SW 1271 (cell line): Measurements from ENCODE around the gene KDM7A.

Experiments
- DNase-seq, 2 experiments: peaks; one replicate each; lab custom pipeline; 2025; lab: John Stamatoyannopoulos, UW

KDM7A gene

DNA sequence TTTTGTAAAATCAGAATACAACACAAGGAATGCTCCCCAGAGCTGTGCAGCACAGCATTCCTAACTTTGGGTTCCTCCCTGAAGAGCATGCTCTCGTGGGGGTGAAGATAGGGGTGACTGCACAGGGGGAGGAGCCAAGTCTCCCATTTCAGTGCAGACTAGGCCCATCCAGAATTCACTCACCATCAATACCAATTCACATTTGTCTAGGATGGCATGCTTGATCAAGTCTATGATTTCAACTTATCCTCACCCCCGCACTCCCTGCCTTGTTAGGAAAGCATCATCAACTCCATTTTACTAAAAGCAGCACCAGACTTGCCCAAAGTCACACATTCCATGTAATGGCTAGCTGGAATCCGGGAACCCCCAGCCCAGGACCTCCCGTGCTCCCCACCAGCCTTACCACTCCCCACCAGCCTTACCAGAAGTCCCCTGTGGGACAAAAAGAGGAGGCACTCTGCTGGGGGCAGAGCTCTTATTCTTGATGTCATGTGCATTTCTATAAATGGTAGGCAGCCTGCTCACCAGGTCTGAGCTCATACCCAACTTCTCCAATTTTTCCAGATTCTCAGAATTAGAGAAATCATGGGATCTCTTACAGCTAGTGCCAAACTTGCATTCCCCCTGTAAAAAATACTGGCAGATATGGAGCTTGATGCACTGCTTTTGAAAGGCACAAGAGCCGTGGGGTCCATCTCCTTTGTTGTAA lies 120.2 kb downstream of the KDM7A start:
- DNase-seq: no peak

DNA sequence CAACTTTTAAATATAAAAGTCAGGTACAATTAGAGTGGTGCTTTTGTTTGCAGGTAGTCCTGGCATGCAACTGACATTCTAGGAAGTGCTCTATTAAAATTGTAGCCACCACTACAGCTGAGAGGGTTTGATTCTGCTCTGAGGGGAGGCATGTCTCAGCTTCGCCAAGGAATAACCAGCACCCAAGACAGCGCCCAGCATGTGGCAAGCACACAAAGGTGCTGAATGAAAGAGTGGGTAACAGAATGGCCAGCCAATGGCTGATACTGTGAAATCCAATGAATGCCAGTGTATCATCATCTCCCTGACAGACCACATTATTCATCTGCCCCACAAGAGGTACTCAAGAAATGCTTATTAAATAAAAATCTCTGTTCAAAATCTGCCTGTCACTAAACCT lies 121.0 kb downstream of the KDM7A start:
- no peak for DNase-seq

DNA sequence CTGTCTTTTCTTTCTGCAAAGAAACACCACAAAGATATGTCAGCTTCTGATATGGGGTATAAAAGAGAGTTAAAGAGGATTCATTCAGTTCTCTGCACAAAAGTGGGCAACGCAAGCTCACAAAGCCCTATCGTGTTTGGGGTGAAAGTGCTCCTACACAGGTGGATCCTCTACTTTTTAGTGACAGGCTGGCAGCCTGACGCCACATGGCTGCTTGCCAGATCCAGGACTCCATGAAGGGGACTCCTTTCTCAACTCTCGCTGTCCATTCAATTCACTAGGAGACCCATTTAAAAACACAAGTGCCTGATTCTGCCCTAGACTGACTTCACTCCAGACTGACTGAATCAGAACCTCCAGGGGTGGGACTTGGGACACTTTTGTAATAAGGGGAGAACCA lies 122.0 kb downstream of the KDM7A start:
- no peak for DNase-seq

DNA sequence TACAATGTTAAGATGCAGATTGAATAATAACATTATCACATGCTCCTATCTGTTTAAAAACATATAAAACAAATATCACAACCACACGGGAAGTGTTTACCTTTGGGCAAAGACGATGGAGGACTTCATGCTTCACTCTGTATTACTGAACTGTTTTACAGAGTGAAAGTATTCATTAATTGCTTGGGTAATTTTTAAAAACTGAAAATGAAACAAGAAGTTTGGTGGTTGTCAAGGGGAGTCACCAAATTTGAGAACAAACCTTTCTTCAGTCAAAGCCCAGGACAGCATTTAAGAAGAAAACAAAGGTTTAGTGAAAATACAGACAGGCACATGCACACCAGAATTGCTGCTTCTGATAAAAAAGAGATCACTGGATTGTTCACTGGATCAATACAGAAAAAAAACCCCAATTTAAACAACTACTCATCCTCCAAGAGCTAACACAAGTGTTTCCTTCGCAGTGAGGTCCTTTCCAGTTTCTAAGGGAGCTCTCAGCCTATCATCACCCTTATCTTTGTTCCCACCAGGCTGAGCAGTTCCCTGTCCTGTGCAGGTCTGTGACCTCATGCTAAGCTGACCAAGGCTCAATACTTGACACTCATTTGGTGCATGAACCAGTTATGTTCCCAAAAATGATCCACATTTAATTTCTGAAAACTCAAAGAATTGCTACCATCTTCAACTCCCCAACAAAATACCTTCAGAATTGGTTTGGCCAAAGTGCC lies 122.8 kb downstream of the KDM7A start:
- DNase-seq: no peak

DNA sequence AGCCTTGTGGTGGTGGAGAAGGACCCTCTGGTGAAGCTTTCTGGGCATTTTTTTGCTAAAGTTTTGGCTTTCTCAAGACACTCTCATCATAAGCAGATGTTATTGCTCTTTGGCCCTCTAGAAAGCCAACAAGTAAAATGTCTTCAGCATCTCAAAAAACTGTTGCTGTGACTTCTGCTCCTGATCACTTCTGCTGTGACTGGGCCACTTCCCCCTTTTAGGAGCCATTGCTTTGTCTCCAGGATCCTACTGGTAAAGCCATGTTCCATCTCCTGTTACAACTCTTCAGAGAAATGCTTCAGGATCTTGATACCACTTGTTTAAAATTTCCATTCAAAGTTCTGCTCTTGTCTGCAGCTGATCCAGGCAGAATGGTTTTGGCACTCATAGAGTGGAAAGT lies 125.0 kb downstream of the KDM7A start:
- DNase-seq: no peak

DNA sequence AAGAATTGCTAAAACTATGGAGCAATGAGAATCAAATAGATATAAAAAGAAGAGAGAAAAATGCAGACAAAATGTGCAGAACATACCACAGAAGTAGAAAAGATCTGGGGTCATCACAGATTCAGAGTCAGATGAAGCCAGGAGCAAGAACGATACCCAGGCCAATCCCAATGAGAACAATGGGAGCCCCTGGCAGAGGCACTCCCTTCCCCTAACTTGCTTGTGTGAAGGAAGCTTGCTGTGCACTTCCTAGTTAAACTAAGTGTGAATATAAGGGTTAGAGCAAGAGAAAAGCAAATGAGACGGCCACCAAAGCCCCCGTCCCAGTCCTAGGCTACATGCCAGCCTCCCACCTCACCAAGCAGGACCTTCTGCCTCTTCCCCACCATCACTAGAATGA lies 126.7 kb downstream of the KDM7A start:
- DNase-seq: no peak

DNA sequence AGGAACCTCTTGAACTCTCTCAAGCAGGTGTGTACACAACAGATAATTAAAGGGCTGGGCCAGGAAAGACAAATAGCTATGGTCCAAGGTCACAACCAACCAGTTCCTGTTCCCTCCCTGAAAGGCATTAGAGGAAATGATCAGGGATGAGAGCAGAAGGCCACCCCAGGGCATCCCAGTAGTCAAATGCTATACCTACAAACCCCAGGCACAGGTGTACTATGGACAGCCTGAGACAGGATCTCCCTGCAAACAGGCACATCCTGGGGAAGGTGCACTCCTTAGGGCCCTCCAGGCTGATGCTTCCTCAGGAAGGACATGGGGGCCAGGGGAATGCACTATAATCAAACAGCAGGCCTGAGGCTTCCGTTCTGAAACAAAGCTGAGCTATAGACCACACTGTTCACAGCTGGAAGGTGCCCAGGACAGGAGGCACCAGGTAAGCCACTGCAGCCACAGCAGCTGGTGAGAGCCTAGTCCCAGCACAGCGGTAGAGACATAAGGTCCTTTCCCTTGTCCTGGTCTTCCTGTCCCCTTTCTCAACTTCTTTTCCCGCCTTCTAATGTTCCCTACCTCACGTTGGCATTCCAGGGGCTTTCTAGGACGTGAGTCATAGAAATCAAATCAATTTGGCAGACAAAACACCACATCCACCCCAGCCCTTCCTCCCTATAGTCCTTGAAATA lies 127.3 kb downstream of the KDM7A start:
- no peak for DNase-seq

DNA sequence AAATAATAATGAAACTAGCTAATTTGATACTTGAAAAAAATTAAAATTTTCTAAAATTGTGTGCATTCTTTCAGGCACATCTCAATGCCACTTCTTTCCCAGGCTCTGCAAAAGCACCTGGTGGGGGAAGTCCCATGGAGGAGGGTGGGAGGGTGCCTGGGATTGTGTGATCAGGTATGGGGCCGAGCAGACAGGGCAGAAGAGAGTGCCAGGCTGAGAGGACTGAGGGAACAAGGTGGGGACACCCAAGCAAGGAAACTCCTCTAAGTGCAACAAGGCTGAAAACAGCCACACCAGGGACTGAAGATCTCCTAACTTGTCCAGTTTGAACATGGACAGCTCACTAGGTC lies 127.8 kb downstream of the KDM7A start:
- no peak for DNase-seq

DNA sequence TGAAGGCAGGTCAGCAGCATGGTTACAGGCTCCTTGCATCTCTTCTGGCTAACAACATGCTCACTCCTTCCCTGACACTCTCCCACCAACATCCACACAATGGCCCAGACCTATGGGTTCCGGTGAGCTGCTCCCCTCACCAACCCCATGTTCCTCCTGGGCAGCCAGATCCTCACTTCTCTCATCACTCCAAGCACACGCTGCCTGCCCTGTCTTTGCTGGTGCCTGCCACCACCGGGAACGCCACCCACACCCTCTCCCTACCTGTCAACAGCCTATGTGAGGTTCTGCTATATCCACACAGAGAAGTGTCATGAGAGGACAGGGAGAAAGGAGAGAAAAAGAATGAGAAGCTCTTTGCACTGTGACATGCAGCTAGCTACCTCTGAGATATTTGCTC lies 128.6 kb downstream of the KDM7A start:
- no peak for DNase-seq

DNA sequence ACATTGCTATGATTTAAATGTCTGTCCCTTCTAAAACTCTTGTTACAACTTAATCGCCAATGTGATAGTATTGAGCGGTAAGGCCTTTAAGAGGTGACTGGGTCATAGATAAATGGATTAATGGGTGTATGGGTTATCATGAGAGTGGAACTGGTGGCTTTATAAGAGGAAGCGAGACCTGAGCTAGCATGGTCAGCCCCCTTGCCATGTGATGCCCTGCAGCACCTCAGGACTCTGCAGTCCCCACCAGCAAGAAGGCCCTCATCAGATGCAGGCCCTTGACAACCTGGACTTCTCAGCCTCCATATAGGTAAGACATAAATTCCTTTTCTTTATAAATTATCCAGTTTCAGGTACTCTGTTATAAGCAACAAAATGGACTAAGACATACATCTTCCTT lies 129.6 kb downstream of the KDM7A start:
- DNase-seq: no peak

DNA sequence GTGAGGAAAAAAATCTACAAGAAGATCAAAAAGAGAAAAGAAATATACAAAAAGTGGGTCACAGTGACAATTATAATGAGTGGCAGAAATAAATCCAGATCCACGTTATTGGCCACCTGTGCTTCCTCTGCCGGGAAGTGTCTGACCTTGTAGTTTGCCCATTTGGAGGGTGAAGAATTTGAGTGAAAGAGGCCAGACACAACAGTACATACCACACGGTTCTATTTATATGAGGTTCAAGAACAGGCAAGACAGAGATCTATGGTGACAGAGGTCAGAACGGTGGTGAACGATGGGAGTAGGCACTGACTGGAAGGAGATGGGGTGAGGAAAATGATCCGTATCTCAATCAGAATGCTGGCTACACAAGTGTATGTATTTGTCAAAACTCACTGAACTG lies 131.1 kb downstream of the KDM7A start:
- no peak for DNase-seq

DNA sequence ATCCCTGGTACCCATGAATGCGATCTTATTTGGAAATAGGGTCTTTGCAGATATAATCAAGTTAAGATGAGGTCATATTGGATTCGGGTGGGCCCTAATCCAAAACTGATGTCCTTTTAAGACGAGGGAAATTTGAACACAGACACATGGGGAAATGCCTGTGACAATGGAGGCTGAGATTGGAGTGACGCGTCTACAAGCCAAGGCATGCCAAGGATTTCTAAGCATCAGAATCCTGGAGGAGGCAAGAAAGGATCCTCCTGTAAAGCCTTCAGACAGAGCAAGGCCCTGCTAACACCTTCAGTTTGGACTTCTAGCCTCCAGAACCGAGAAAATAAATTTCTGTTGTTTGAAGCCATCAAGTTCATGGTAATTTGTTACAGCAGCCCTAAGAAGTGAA lies 132.5 kb downstream of the KDM7A start:
- DNase-seq: no peak

DNA sequence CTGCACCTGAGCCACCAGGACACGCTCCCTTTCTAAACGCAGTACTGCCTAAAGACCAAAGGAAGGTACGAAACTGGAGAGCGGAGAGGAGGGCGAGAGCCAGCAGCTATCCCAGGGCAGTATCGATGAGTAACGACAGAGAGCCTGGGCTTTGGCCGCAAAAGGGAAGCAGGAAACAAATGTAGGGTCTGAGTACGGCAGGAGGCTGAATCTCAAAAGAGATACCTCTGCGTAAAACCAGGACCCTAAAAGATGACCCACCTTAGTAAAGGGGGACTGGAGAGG lies 134.5 kb downstream of the KDM7A start:
- no peak for DNase-seq

DNA sequence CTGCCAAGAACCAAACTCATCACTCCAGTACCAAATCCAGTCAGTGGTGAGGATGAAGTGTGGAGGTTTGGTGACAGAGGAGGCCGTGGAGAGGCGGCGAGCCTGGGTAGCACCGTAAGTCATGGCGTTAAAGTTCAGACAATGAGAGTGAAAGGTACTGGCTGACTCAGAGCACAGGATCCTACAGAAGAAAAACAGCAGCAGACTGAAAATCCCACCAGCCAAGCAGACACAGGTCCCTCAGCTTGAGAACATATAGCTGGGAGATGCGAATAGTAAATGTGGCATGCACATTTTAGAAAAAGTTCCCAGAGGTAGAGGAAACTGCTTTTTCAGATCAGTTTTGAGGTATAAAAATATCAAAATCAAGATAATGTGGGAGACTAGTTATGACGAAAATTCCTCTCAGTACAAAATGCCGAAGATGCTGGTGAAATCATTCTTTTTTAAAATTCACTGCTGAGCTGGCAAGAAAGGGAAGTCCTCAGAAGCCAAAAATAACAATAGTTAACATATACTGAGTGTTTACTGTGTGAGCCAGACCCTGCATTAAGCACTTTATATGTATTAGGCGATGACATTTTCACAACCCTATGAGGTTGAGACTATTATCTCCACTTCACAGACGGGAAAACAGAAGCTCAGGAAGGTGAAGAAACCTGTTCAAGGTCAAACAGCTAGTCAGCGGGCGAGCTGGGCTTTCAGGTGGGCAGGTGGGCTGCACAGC lies 135.0 kb downstream of the KDM7A start:
- no peak for DNase-seq

DNA sequence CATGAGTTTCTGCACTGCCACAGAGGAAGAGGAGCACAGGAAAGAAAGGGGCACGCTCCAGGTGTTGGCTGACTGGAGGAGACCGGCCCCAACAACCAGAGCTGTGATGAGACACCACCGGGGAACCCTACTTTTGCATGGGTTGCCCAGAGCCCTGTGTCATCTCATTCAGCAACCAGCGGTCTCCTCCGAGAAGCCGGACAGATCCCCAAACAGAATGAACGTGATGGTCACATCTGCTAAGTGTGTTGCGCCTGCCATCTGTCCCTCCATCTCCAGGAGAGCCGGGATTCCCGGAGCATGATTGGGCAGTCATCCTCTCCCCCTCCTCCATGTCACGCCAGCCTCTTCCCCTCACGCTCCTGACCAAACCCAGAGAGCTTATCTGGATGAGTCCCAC lies 136.9 kb downstream of the KDM7A start:
- DNase-seq: no peak

DNA sequence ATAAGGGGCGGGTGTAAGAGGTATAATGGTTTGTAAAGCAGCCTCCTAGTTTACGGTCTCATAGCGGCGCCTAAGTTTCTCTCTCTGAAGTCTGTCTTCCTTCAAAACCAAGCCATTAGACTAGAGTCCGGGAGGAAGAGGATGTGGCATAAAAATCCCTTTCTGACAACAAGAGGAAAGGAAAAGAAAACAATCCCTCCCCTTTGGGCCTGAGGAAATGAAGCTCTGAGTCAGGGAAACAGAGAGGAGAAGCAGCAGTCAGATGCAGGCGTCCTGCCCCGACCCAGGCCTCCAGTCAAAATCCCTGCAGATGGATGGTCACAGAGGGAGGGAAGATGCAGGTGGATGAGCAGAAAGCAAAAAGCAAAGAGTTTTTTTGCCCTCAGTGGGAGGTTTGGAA lies 137.7 kb downstream of the KDM7A start:
- no peak for DNase-seq

DNA sequence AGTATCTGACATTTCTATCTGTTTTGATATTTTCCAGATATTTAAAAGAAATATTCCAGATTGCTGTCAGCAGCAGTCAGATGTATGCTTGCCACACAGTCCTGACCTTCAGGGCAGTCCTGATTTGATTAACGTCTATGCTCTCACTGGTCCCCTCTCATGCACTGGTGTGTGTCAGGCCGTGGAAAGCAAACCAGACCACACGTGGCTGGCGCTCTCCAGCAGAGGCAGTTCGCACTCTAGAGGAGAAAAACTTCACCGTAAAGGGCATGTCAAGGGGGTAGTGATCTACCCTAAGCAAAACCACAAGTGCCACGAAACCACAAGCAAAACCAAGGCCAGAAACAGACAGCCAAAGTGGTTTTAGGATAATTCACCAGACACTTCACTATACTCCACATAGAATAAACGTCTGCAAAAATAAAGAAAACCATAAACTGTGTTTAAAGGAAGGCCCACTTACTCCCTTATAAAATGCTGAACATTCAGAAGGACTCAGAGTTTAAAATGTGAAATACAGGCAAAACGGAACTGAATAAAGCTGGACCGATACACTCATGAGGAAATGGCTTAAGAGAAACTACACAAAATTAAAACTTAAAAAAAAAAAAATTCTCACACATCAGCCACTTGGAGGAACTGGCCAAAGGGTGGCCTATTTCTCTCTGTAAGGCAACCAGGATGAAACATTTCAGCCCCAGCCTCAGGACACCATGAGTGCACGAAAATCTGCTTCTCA lies 140.4 kb downstream of the KDM7A start:
- no peak for DNase-seq

DNA sequence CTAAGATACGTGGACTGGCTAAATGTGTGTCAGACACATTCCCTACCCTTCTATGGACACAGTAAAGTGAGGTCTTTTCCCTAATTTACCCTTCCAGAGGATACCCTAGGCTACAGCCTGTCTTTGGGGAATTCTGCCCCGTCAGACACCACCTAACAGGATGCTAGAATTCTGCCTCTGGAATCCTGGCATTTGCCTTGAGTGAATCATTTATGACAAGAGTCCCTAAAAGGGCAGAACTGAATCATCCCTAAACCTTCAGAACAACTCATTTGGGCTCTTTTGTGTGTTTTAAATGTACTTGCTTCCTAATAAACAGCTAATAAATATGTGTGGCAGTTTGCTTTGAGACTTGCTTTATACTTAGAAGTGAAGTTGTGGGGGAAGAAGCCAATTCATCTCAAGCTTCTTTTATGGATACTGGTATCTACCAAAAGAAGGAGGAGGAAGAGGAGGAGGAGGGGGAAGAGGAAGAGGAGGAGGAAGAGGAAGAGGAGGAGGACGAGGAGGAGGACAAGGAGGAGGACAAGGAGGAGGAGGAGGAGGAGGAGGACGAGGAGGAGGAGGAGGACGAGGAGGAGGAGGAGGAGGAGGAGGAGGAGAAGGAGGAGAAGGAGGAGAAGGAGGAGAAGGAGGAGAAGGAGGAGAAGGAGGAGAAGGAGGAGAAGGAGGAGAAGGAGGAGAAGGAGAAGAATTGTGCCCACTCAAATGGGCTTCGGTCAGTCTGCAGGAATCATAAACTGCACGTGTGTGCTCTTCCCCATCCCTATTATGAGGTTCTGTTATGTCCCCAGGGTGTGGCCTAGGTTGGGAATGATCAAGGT lies 141.2 kb downstream of the KDM7A start:
- no peak for DNase-seq
